Neural cell (in vitro differentiated cells): ENCODE data around the gene ZNF438. TPM values are rescaled to one million over a fixed set of nuclear protein-coding genes. Genes with fewer than 3 reads are reported as not detected.

Source experiments
- H2AFZ ChIP-seq: fragments of 200-600, 300-800 bp; sonication (generic), shearing (Covaris generic); 2 replicates; pipeline ENCODE4 v1.6.0; 2014; ENCODE audit warnings: low read depth, mild to moderate bottlenecking, antibody characterized with exemption, low read length, moderate library complexity
- H3F3A ChIP-seq: fragments of 200-600 bp; shearing (Covaris generic); 2 replicates; pipeline ENCODE4 v1.6.1; 2016; ENCODE audit warnings: mild to moderate bottlenecking, moderate library complexity, mixed read lengths, antibody characterized with exemption, low read length; ENCODE audit not compliant: insufficient read depth, poor library complexity, severe bottlenecking
- H3K27ac ChIP-seq: fragments of 200-600, 300-800 bp; sonication (generic), shearing (Covaris generic); 2 replicates; pipeline ENCODE4 v1.5.1; 2014; ENCODE audit warnings: mild to moderate bottlenecking, low read length, moderate library complexity
- H3K27me3 ChIP-seq: fragments of 300-800, 200-600 bp; sonication (generic), shearing (Covaris generic); 2 replicates; pipeline ENCODE4 v1.6.0; 2014; ENCODE audit warnings: mild to moderate bottlenecking, low read depth, low read length, moderate library complexity; ENCODE audit not compliant: insufficient read depth
- H3K36me3 ChIP-seq: fragments of 300-800, 200-600 bp; sonication (generic), shearing (Covaris generic); 2 replicates; pipeline ENCODE4 v1.5.1; 2014; ENCODE audit warnings: mild to moderate bottlenecking, antibody characterized with exemption, low read length, moderate library complexity; ENCODE audit not compliant: insufficient read depth
- H3K4me2 ChIP-seq: fragments of 300-800, 200-600 bp; sonication (generic), shearing (Covaris generic); 2 replicates; pipeline ENCODE4 v1.6.0; 2014; ENCODE audit warnings: mild to moderate bottlenecking, low read length
- H3K4me3 ChIP-seq: fragments of 300-800, 200-600 bp; sonication (generic), shearing (Covaris generic); 2 replicates; pipeline ENCODE4 v1.5.1; 2014; ENCODE audit warnings: mild to moderate bottlenecking, low read length, moderate library complexity
- H3K79me2 ChIP-seq: fragments of 200-600 bp; shearing (Covaris generic); replicated peaks from 2 replicates; pipeline ENCODE4 v1.6.0; 2014; ENCODE audit warnings: mild to moderate bottlenecking, low read length, moderate library complexity; ENCODE audit not compliant: insufficient read depth
- H3K9ac ChIP-seq: fragments of 300-800, 200-600 bp; sonication (generic), shearing (Covaris generic); 2 replicates; pipeline ENCODE4 v1.6.1; 2016; ENCODE audit warnings: mild to moderate bottlenecking, low read length, mixed read lengths
- H3K9me2 ChIP-seq: fragments of 200-600 bp; shearing (Covaris generic); 2 replicates; pipeline ENCODE4 v1.6.1; 2016; ENCODE audit warnings: mild to moderate bottlenecking, low read length, mixed read lengths; ENCODE audit not compliant: insufficient read depth
- H3K9me3 ChIP-seq: fragments of 200-600, 300-800 bp; sonication (generic), shearing (Covaris generic); 2 replicates; pipeline ENCODE4 v1.6.1; 2016; ENCODE audit warnings: mild to moderate bottlenecking, mixed run types, low read length, moderate library complexity, mixed read lengths
- H4K20me1 ChIP-seq: fragments of 200-600 bp; shearing (Covaris generic); 2 replicates; pipeline ENCODE4 v1.6.1; 2016; ENCODE audit warnings: mild to moderate bottlenecking, mixed run types; ENCODE audit not compliant: insufficient read depth
- CTCF ChIP-seq: fragments of 450-650 bp; IDR thresholded peaks from 2 replicates; pipeline ENCODE4 v1.5.1; 2014; ENCODE audit warnings: antibody characterized with exemption, mild to moderate bottlenecking, moderate library complexity; ENCODE audit not compliant: poor library complexity, severe bottlenecking
- EP300 ChIP-seq: fragments of 450-650 bp; conservative IDR thresholded peaks from 2 replicates; pipeline ENCODE4 v1.6.1; 2014; ENCODE audit warnings: antibody characterized with exemption, mild to moderate bottlenecking, moderate library complexity; ENCODE audit not compliant: poor library complexity, severe bottlenecking
- EZH2 ChIP-seq: fragments of 200-600, 300-800 bp; shearing (Covaris generic), sonication (generic); IDR thresholded peaks from 2 replicates; pipeline ENCODE4 v1.6.1; 2014; ENCODE audit warnings: antibody characterized with exemption, low read length, borderline replicate concordance, mild to moderate bottlenecking; ENCODE audit not compliant: insufficient read depth, poor library complexity, severe bottlenecking
- MXI1 ChIP-seq: fragments of 450-650 bp; conservative IDR thresholded peaks from 2 replicates; pipeline ENCODE4 v1.6.1; 2014; ENCODE audit warnings: antibody characterized with exemption, mild to moderate bottlenecking; ENCODE audit not compliant: poor library complexity, severe bottlenecking
- POLR2AphosphoS5 ChIP-seq: IDR thresholded peaks from 2 replicates; pipeline ENCODE4 v1.6.1; 2012
- RAD21 ChIP-seq: fragments of 450-650 bp; conservative IDR thresholded peaks from 2 replicates; pipeline ENCODE4 v1.6.1; 2014; ENCODE audit warnings: antibody characterized with exemption, mild to moderate bottlenecking, moderate library complexity
- REST ChIP-seq: IDR thresholded peaks from 2 replicates; pipeline ENCODE4 v1.6.1; 2012; ENCODE audit warnings: borderline replicate concordance
- SMC3 ChIP-seq: fragments of 450-650 bp; conservative IDR thresholded peaks from 2 replicates; pipeline ENCODE4 v1.6.1; 2014; ENCODE audit warnings: antibody characterized with exemption, mild to moderate bottlenecking, moderate library complexity; ENCODE audit not compliant: poor library complexity
- TAF1 ChIP-seq: IDR thresholded peaks from 2 replicates; pipeline ENCODE4 v1.6.1; 2012; ENCODE audit warnings: low read depth
- polyA minus RNA-seq: library from RNA; depleted of rRNA, polyadenylated mRNA; stranded (reverse); fragments of >200 nt; gene quantifications from 2 replicates; pipeline ENCODE4 v1.2.3, GENCODE V29; 2014
- polyA plus RNA-seq: library from polyadenylated mRNA; depleted of rRNA; stranded (reverse); fragments of >200 nt; gene quantifications from 2 replicates; pipeline ENCODE4 v1.2.3, GENCODE V29; 2014

The ZNF438 gene
- polyA plus RNA-seq: 0.50 and 0.78 TPM in 2 replicates
- polyA minus RNA-seq: 1.7 and 2.9 TPM in 2 replicates

GRCh38 chr10:31031558-31032257 lies at the start of gene ZNF438:
ZNF438 (minus strand) TSS chr10:31031865; CDS start chr10:30877034, 154,831 bp downstream.
- Histone ChIP-seq H3K36me3 (no peaks in the 10 kb centered on the region), H3K79me2 (no peaks in the 10 kb centered on the region), H3K27me3 (no peaks in the 10 kb centered on the region), H3F3A (no peaks in the 10 kb centered on the region), H3K9me2 (no peaks in the 10 kb centered on the region), H3K9ac (peak within 1 kb of the TSS; percentile 75), H3K4me2 (peak within 1 kb of the TSS; percentile 70), H4K20me1 (no peaks in the 10 kb centered on the region), H3K4me3 (peak within 1 kb of the TSS; percentile 83), H2AFZ (peak within 1 kb of the TSS; percentile 84), H3K27ac (peak within 1 kb of the TSS; percentile 75), H3K9me3 (no peaks in the 10 kb centered on the region)
- TF ChIP-seq REST (peak; percentile 69), TAF1 (peak; percentile 74), EZH2 (no peak), SMC3 (peak; percentile 68), POLR2AphosphoS5 (peak; percentile 84), RAD21 (peak; percentile 56), MXI1 (peak; percentile 96), CTCF (peak; percentile 55), EP300 (peak; percentile 63)

- Histone ChIP-seq H4K20me1 (no peaks in the 10 kb centered on the region), H3K79me2 (no peaks in the 10 kb centered on the region), H3F3A (no peaks in the 10 kb centered on the region), H3K36me3 (no peaks in the 10 kb centered on the region), H3K27ac (no peak overlapping the region), H3K4me3 (no peak overlapping the region), H2AFZ (no peak overlapping the region), H3K9me3 (no peaks in the 10 kb centered on the region), H3K4me2 (no peak overlapping the region), H3K27me3 (no peaks in the 10 kb centered on the region), H3K9ac (no peak overlapping the region), H3K9me2 (no peaks in the 10 kb centered on the region)
- no peak for TF ChIP-seq EZH2
- TF ChIP-seq POLR2AphosphoS5: no peak
- no peak for TF ChIP-seq CTCF
- TF ChIP-seq MXI1: no peak
- TF ChIP-seq RAD21: no peak
- TF ChIP-seq SMC3: no peak
- TF ChIP-seq TAF1: no peak
- TF ChIP-seq REST: no peak
Observed at GRCh38 chr10:31076610-31076988, 44.9 kb upstream of the ZNF438 start.
